PC-3 (cell line): Measurements from ENCODE around the gene OSBPL2. TPM values are rescaled to one million over a fixed set of nuclear protein-coding genes. Genes with fewer than 3 reads are reported as not detected.

Source experiments
- ATAC-seq: fragments of 200-7000 bp; cut with Tn5 transposase; 2 replicates; pipeline ENCODE4 v1.9.1; 2020; ENCODE audit warnings: mild to moderate bottlenecking, moderate library complexity
- BruUV-seq: library from RNA; stranded (reverse); fragments of 400-500 nt; replicated peaks from 2 replicates; lab custom pipeline; 2021; lab: Mats Ljungman, UMichigan
- CTCF ChIA-PET: fragments of 300-600 bp; sonication (Branson Sonifier 250); formaldehyde crosslinking; loops from one replicate; lab custom pipeline; 2022; ENCODE audit warnings: antibody characterized with exemption; lab: Charles Lee
- POLR2A ChIA-PET: fragments of 300-600 bp; sonication (Branson Sonifier 250); formaldehyde crosslinking; loops from one replicate; lab custom pipeline; 2022; ENCODE audit warnings: antibody characterized with exemption; ENCODE audit not compliant: unreplicated experiment; lab: Charles Lee
- DNase-seq: peaks from one replicate; pipeline ENCODE4 v3.0.0-alpha.2; 2015
- H2AFZ ChIP-seq: fragments of 300-600 bp; sonication (generic); 2 replicates; pipeline ENCODE4 v1.6.0; 2016; ENCODE audit warnings: antibody characterized with exemption, low read length
- H3F3A ChIP-seq: fragments of 300-600 bp; sonication (generic); one replicate; pipeline ENCODE4 v1.6.0; 2017; ENCODE audit warnings: antibody characterized with exemption, low read length, control low read depth, mild to moderate bottlenecking; ENCODE audit not compliant: unreplicated experiment
- H3K27ac ChIP-seq: fragments of 300-600 bp; sonication (generic); 2 replicates; pipeline ENCODE4 v1.5.1; 2016; ENCODE audit warnings: mild to moderate bottlenecking, low read length
- H3K27me3 ChIP-seq: fragments of 300-600 bp; sonication (generic); 2 replicates; pipeline ENCODE4 v1.6.1; 2016; ENCODE audit warnings: low read length, mixed read lengths
- H3K36me3 ChIP-seq: fragments of 300-600 bp; sonication (generic); 2 replicates; pipeline ENCODE4 v1.6.1; 2016; ENCODE audit warnings: low read depth, mixed run types, low read length, mixed read lengths
- H3K4me1 ChIP-seq: fragments of 300-600 bp; sonication (generic); 2 replicates; pipeline ENCODE4 v1.5.1; 2016; ENCODE audit warnings: low read length; ENCODE audit not compliant: insufficient read depth
- H3K4me2 ChIP-seq: fragments of 300-600 bp; sonication (generic); 2 replicates; pipeline ENCODE4 v1.6.0; 2016; ENCODE audit warnings: low read length
- H3K4me3 ChIP-seq: fragments of 300-600 bp; sonication (generic); 2 replicates; pipeline ENCODE4 v1.5.1; 2016; ENCODE audit warnings: mild to moderate bottlenecking, low read length, mixed read lengths
- H3K79me2 ChIP-seq: fragments of 300-600 bp; sonication (generic); 2 replicates; pipeline ENCODE4 v1.6.1; 2017; ENCODE audit warnings: low read length, mixed read lengths
- H3K9ac ChIP-seq: fragments of 300-600 bp; sonication (generic); 2 replicates; pipeline ENCODE4 v1.6.0; 2016; ENCODE audit warnings: mild to moderate bottlenecking, low read length
- H3K9me2 ChIP-seq: fragments of 300-600 bp; sonication (generic); replicated peaks from 2 replicates; pipeline ENCODE4 v1.6.1; 2016; ENCODE audit warnings: mixed run types, low read length, mixed read lengths
- H3K9me3 ChIP-seq: fragments of 300-600 bp; sonication (generic); 2 replicates; pipeline ENCODE4 v1.6.1; 2016; ENCODE audit warnings: low read length, mixed read lengths
- H4K20me1 ChIP-seq: fragments of 300-600 bp; sonication (generic); 2 replicates; pipeline ENCODE4 v1.6.1; 2016; ENCODE audit warnings: low read length, mixed read lengths
- CTCF ChIP-seq: fragments of 300-600 bp; sonication (generic); conservative IDR thresholded peaks from 2 replicates; pipeline ENCODE4 v1.5.1; 2017; ENCODE audit warnings: antibody characterized with exemption, low read depth, mild to moderate bottlenecking, low read length
- EZH2 ChIP-seq: fragments of 300-600 bp; sonication (generic); IDR thresholded peaks from one replicate; pipeline ENCODE4 v1.6.1; 2017; ENCODE audit warnings: antibody characterized with exemption, mild to moderate bottlenecking, low read length; ENCODE audit not compliant: unreplicated experiment
- EZH2phosphoT487 ChIP-seq: fragments of 300-600 bp; sonication (generic); IDR thresholded peaks from 2 replicates; pipeline ENCODE4 v1.6.1; 2018; ENCODE audit warnings: mild to moderate bottlenecking, antibody characterized with exemption, low read length, borderline replicate concordance
- intact Hi-C: fragments of 100-400 bp; cut with micrococcal nuclease; formaldehyde crosslinking; loops from 2 replicates; pipeline ENCODE4 v1.9.0; 2023
- total RNA-seq: library from RNA; depleted of rRNA; stranded (reverse); fragments of >200 nt; gene quantifications from 2 replicates; pipeline ENCODE4 v1.2.3, GENCODE V29; 2014

OSBPL2 gene
- total RNA-seq, 1 experiment from 2014 or later = 39.7 TPM

GRCh38 chr20:62292108-62292507 lies 53.8 kb downstream of the OSBPL2 start:
- Histone ChIP-seq H3K27me3 (no peaks in the 10 kb centered on the region), H3K9me3 (no peaks in the 10 kb centered on the region), H3K9ac (no peak overlapping the region), H3K4me2 (no peak overlapping the region), H3K36me3 (peaks cover 12% of the 10 kb centered on the region), H3K79me2 (no peaks in the 10 kb centered on the region), H2AFZ (no peak overlapping the region), H3K4me1 (no peaks in the 10 kb centered on the region), H3F3A (no peaks in the 10 kb centered on the region), H3K9me2 (no peaks in the 10 kb centered on the region), H3K4me3 (no peak overlapping the region), H4K20me1 (no peaks in the 10 kb centered on the region), H3K27ac (no peak overlapping the region)
- BruUV-seq = no TSS peak
- DNase-seq = no peak
- ChIA-PET CTCF (no interaction called here), POLR2A (no interaction called here)
- no peak for ATAC-seq
- TF ChIP-seq EZH2 (no peak), CTCF (no peak), EZH2phosphoT487 (no peak)
- intact Hi-C loops = no loop called here

- intact Hi-C loops = no loop called here
- Histone ChIP-seq H3K4me3 (no peak overlapping the region), H3K9me2 (no peaks in the 10 kb centered on the region), H3F3A (no peaks in the 10 kb centered on the region), H3K27ac (no peak overlapping the region), H4K20me1 (no peaks in the 10 kb centered on the region), H3K4me1 (no peaks in the 10 kb centered on the region), H3K79me2 (no peaks in the 10 kb centered on the region), H3K9me3 (no peaks in the 10 kb centered on the region), H3K36me3 (peaks cover 12% of the 10 kb centered on the region), H2AFZ (no peak overlapping the region), H3K4me2 (no peak overlapping the region), H3K9ac (no peak overlapping the region), H3K27me3 (no peaks in the 10 kb centered on the region)
- ChIA-PET POLR2A (no interaction called here), CTCF (no interaction called here)
- DNase-seq = no peak
- TF ChIP-seq EZH2phosphoT487 = no peak
- TF ChIP-seq CTCF = no peak
- TF ChIP-seq EZH2 = no peak
- no peak for ATAC-seq
- no TSS peak for BruUV-seq
These were observed 54.9 kb downstream of the OSBPL2 start for GRCh38 chr20:62293111-62293784.

- Histone ChIP-seq H2AFZ (no peak overlapping the region), H3K4me3 (no peak overlapping the region), H3F3A (no peaks in the 10 kb centered on the region), H3K9ac (no peak overlapping the region), H3K27ac (no peak overlapping the region), H3K9me2 (no peaks in the 10 kb centered on the region), H3K79me2 (no peaks in the 10 kb centered on the region), H3K36me3 (peaks cover 12% of the 10 kb centered on the region), H4K20me1 (no peaks in the 10 kb centered on the region), H3K4me1 (no peaks in the 10 kb centered on the region), H3K4me2 (no peak overlapping the region), H3K27me3 (no peaks in the 10 kb centered on the region), H3K9me3 (no peaks in the 10 kb centered on the region)
- POLR2A ChIA-PET = no interaction called here
- BruUV-seq = no TSS peak
- CTCF ChIA-PET = no interaction called here
- no peak for TF ChIP-seq EZH2
- no peak for TF ChIP-seq CTCF
- no peak for TF ChIP-seq EZH2phosphoT487
- ATAC-seq (no peak), DNase-seq (no peak)
- intact Hi-C loops = no loop called here
These were observed 55.6 kb downstream of the OSBPL2 start for GRCh38 chr20:62293946-62294345.
